Adrenal gland (tissue), 12 donors: ENCODE measurements around the gene SMIM5. TPM values are rescaled to one million over a fixed set of nuclear protein-coding genes. Genes with fewer than 3 reads are reported as not detected.

ENCODE experiments used
- DNase-seq, 7 donors: peaks; one replicate each; pipeline ENCODE4 v3.0.0-alpha.2; 2019 to 2020
- H3K27ac ChIP-seq, 5 donors: fragments of 200-600 bp; sonication (generic) in 4 of 5; 1 replicate in 3 of 5; 2 replicates in 2 of 5; pipeline versions ENCODE4 v1.5.1 to v1.8.0; 2016 to 2020; ENCODE audit warnings: mild to moderate bottlenecking in 1 of 5
- H3K27me3 ChIP-seq: fragments of 200-600 bp; 2 replicates; pipeline ENCODE4 v1.8.0; 2021
- H3K36me3 ChIP-seq, 2 donors: fragments of 200-600 bp; replicated peaks in 1 of 2; 1 replicate in 1 of 2; 2 replicates in 1 of 2; pipeline versions ENCODE4 v1.5.1 to v1.8.0; 2018 to 2022
- H3K4me1 ChIP-seq, 2 donors: fragments of 200-600 bp; replicated peaks in 1 of 2; 1 replicate in 1 of 2; 2 replicates in 1 of 2; pipeline versions ENCODE4 v1.5.1 to v1.8.0; 2018 to 2021
- H3K4me3 ChIP-seq, 4 donors: fragments of 200-600 bp; sonication (generic) in 3 of 4; one replicate each; pipeline ENCODE4 v1.5.1; 2016 to 2018
- H3K9me3 ChIP-seq, 3 donors: fragments of 200-600 bp; sonication (generic) in 1 of 3; replicated peaks in 1 of 3; 1 replicate in 2 of 3; 2 replicates in 1 of 3; pipeline versions ENCODE4 v1.5.1 to v1.8.0; 2016 to 2021
- CTCF ChIP-seq, 6 experiments: fragments of 450-650 bp in 4 of 6; fragments of 200-600 bp in 2 of 6; sonication (generic) in 1 of 6; IDR thresholded peaks; 1 replicate in 5 of 6; 2 replicates in 1 of 6; pipeline versions ENCODE4 v1.5.1 to v1.8.0; 2016 to 2021; ENCODE audit warnings: antibody characterized with exemption in 6 of 6, mild to moderate bottlenecking in 2 of 6, moderate library complexity in 1 of 6
- POLR2A ChIP-seq, 2 donors: fragments of 450-650 bp; IDR thresholded peaks; one replicate each; pipeline ENCODE4 v1.6.1; 2017; ENCODE audit warnings: antibody characterized with exemption in 2 of 2, mild to moderate bottlenecking in 2 of 2, moderate library complexity in 1 of 2
- WGBS, 4 donors: extraction: QIAGEN DNeasy Blood & Tissue Kit in 2 of 4; methylation state at CpG; one replicate each; pipeline versions ENCODE4 v1.1.5 to v1.1.7; 2013 to 2017; 5-methylcytosine and 5-hydroxymethylcytosine counted together
- intact Hi-C, 2 donors: fragments of 100-400 bp; cut with DNase I; formaldehyde crosslinking; loops; one replicate each; pipeline versions ENCODE4 v1.14.1 to v1.15.0; 2022 to 2023
- polyA plus RNA-seq, 3 donors: library from polyadenylated mRNA; stranded (reverse); fragments of 200-250 nt in 2 of 3; fragments of 350-450 nt in 1 of 3; fragmentation: Illumina TruSeq in 1 of 3; extraction: RNeasy Lipid Tissue Mini Kit (QIAGEN cat#74804) in 1 of 3; gene quantifications; one replicate each; pipeline ENCODE4 v1.2.3, GENCODE V29; 2013 to 2014
- total RNA-seq, 9 donors: library from RNA; depleted of rRNA in 4 of 9; stranded (reverse); fragments of >200 nt in 4 of 9; fragments of 120-200 nt in 1 of 9; fragmentation: NEBNext Ultra II Directional in 1 of 9; extraction: Animal tissue kit (Norgen Biotek cat#: 25700) in 1 of 9; gene quantifications; one replicate each; pipeline versions ENCODE4 v1.1.0 to v1.2.4, GENCODE V29; 2013 to 2023
- donor health status: healthy with polysubstance abuse.
- donor health status: Bipolar disorder and iron deficiency.
- donor health status: DM: yes; HTN: yes; CAD: no.
- donor health status: DM: no; HTN: no; CAD: no.
- donor health status: DM: no; HTN: no; CAD: no.
- donor health status: DM: yes; HTN: yes; CAD: no.

SMIM5 gene
- total and polyA plus RNA-seq, 12 donors: 0.13 to 2.6 (median 0.77) TPM; not detected in 4

- TF ChIP-seq POLR2A (IDR thresholded peaks at IDR 0.05) (no peak), CTCF (IDR thresholded peaks at IDR 0.05) (no peak)
- H3K27ac ChIP-seq: no peak overlapping the region
- intact Hi-C loops: no loop called here
- no peak for DNase-seq
- no peaks in the 10 kb centered on the region for H3K4me1 ChIP-seq
- no peaks in the 10 kb centered on the region for H3K36me3 ChIP-seq
- no peaks in the 10 kb centered on the region for H3K27me3 ChIP-seq
- no peaks in the 10 kb centered on the region for H3K9me3 ChIP-seq
- 84 to 93% (median 91%) methylated on average over 7 to 30 of the region's 30 CpGs for WGBS, 4 donors
- no peak overlapping the region for H3K4me3 ChIP-seq
Measured at GRCh38 chr17:75639771-75640555, 6.7 kb downstream of the SMIM5 start.

- intact Hi-C loops: no loop called here
- DNase-seq: no peak
- Histone ChIP-seq H3K4me1 (no peaks in the 10 kb centered on the region), H3K36me3 (no peaks in the 10 kb centered on the region), H3K27ac (no peak overlapping the region), H3K27me3 (no peaks in the 10 kb centered on the region), H3K9me3 (no peaks in the 10 kb centered on the region), H3K4me3 (no peak overlapping the region)
- WGBS, 4 donors: 94 to 97% (median 95%) methylated on average over 9 to 13 of the region's 13 CpGs
- no peak for TF ChIP-seq CTCF (IDR thresholded peaks at IDR 0.05)
- no peak for TF ChIP-seq POLR2A (IDR thresholded peaks at IDR 0.05)
Measured at GRCh38 chr17:75640556-75641119, 7.4 kb downstream of the SMIM5 start.

- Histone ChIP-seq H3K36me3 (no peaks in the 10 kb centered on the region), H3K27ac (no peak overlapping the region), H3K4me1 (no peaks in the 10 kb centered on the region), H3K27me3 (no peaks in the 10 kb centered on the region), H3K9me3 (no peaks in the 10 kb centered on the region), H3K4me3 (no peak overlapping the region)
- DNase-seq: no peak
- intact Hi-C loops: no loop called here
- TF ChIP-seq CTCF (IDR thresholded peaks at IDR 0.05): no peak
- TF ChIP-seq POLR2A (IDR thresholded peaks at IDR 0.05): no peak
- 89 to 96% (median 93%) methylated on average over 9 of the region's 9 CpGs; no CpG with 5 or more reads in 1 of the 4 donors for WGBS, 4 donors
Measured at GRCh38 chr17:75641343-75641742, 8.1 kb downstream of the SMIM5 start.

- TF ChIP-seq CTCF (IDR thresholded peaks at IDR 0.05) (no peak), POLR2A (IDR thresholded peaks at IDR 0.05) (no peak)
- WGBS, 4 donors: 86 to 97% (median 88%) methylated on average over 7 of the region's 7 CpGs
- no peaks in the 10 kb centered on the region for H3K4me1 ChIP-seq
Measured at GRCh38 chr17:75642182-75642783, 9.0 kb downstream of the SMIM5 start.

More at GRCh38 chr17:75642182-75642783, 9.0 kb downstream of the SMIM5 start:
- no peak overlapping the region for H3K4me3 ChIP-seq
- intact Hi-C loops: no loop called here
- H3K27me3 ChIP-seq: no peaks in the 10 kb centered on the region
- no peak for DNase-seq
- no peak overlapping the region for H3K27ac ChIP-seq
- H3K36me3 ChIP-seq: no peaks in the 10 kb centered on the region
- H3K9me3 ChIP-seq: no peaks in the 10 kb centered on the region
